ENCODE results near the gene GPR33.
A peak's percentile ranks its signal among the peaks of the same experiment; 100 is the strongest.
"Not testable (repeated sequence)": the region's sequence is repeated elsewhere in the genome, so short reads cannot be mapped to it uniquely, and the experiment has no call there.

The GPR33 gene

GRCh38 chr14:31480156-31480555 lies 7.7 kb downstream of the GPR33 start:
- no peaks in the 10 kb centered on the region for H3K36me3 Mint-ChIP-seq (ENCODE audit: low read depth)

GRCh38 chr14:31479027-31479426 lies 8.8 kb downstream of the GPR33 start:
- no peak overlapping the region for H3K27ac Mint-ChIP-seq
- no peaks in the 10 kb centered on the region for H3K4me1 Mint-ChIP-seq (ENCODE audit: low read depth)
- peaks cover 9% of the 10 kb centered on the region for H3K27me3 Mint-ChIP-seq
- H3K9me3 Mint-ChIP-seq = peaks cover 1% of the 10 kb centered on the region
- DNase-seq = no peak
- H3K4me3 Mint-ChIP-seq = no peak overlapping the region
- no peaks in the 10 kb centered on the region for H3K36me3 Mint-ChIP-seq (ENCODE audit: low read depth)

More at GRCh38 chr14:31480156-31480555, 7.7 kb downstream of the GPR33 start:
- Mint-ChIP-seq H3K27me3 (peaks cover 9% of the 10 kb centered on the region), H3K4me3 (no peak overlapping the region), H3K9me3 (no peaks in the 10 kb centered on the region), H3K4me1 (ENCODE audit: low read depth) (no peaks in the 10 kb centered on the region), H3K27ac (no peak overlapping the region)
- no peak for DNase-seq

GRCh38 chr14:31477248-31477647 lies 10.6 kb downstream of the GPR33 start:
- Mint-ChIP-seq H3K27ac (no peak overlapping the region), H3K36me3 (ENCODE audit: low read depth) (no peaks in the 10 kb centered on the region), H3K27me3 (peaks cover 9% of the 10 kb centered on the region), H3K9me3 (peaks cover 3% of the 10 kb centered on the region), H3K4me3 (no peak overlapping the region), H3K4me1 (ENCODE audit: low read depth) (no peaks in the 10 kb centered on the region)
- no peak for DNase-seq

- H3K27ac Mint-ChIP-seq = no peak overlapping the region
- no peaks in the 10 kb centered on the region for H3K4me1 Mint-ChIP-seq (ENCODE audit: low read depth)
- no peak overlapping the region for H3K4me3 Mint-ChIP-seq
- peaks cover 3% of the 10 kb centered on the region for H3K9me3 Mint-ChIP-seq
- peaks cover 9% of the 10 kb centered on the region for H3K27me3 Mint-ChIP-seq
- H3K36me3 Mint-ChIP-seq (ENCODE audit: low read depth) = no peaks in the 10 kb centered on the region
- DNase-seq = no peak
These were observed 11.5 kb downstream of the GPR33 start for GRCh38 chr14:31476131-31476866.

GRCh38 chr14:31466554-31466953 lies 21.3 kb downstream of the GPR33 start:
- Mint-ChIP-seq H3K9me3 (no peaks in the 10 kb centered on the region), H3K4me1 (ENCODE audit: low read depth) (no peaks in the 10 kb centered on the region), H3K27ac (no peak overlapping the region), H3K4me3 (no peak overlapping the region), H3K36me3 (ENCODE audit: low read depth) (no peaks in the 10 kb centered on the region), H3K27me3 (no peaks in the 10 kb centered on the region)
- no peak for DNase-seq

- no peak for DNase-seq
- no peak overlapping the region for H3K4me3 Mint-ChIP-seq
- H3K36me3 Mint-ChIP-seq (ENCODE audit: low read depth) = no peaks in the 10 kb centered on the region
- no peak overlapping the region for H3K27ac Mint-ChIP-seq
- H3K27me3 Mint-ChIP-seq = no peaks in the 10 kb centered on the region
- H3K9me3 Mint-ChIP-seq = no peaks in the 10 kb centered on the region
- no peaks in the 10 kb centered on the region for H3K4me1 Mint-ChIP-seq (ENCODE audit: low read depth)
These were observed 22.7 kb downstream of the GPR33 start for GRCh38 chr14:31465111-31465510.

- H3K4me3 Mint-ChIP-seq; H3K36me3 Mint-ChIP-seq (ENCODE audit: low read depth); H3K27me3 Mint-ChIP-seq; H3K27ac Mint-ChIP-seq; DNase-seq; H3K9me3 Mint-ChIP-seq: not testable (repeated sequence)
- H3K4me1 Mint-ChIP-seq (ENCODE audit: low read depth) = peaks cover 14% of the 10 kb centered on the region
These were observed 25.4 kb downstream of the GPR33 start for GRCh38 chr14:31462450-31462849.

GRCh38 chr14:31461545-31461944 lies 26.3 kb downstream of the GPR33 start:
- Mint-ChIP-seq H3K27me3 (no peaks in the 10 kb centered on the region), H3K27ac (no peak overlapping the region), H3K4me1 (ENCODE audit: low read depth) (peaks cover 18% of the 10 kb centered on the region), H3K4me3 (no peak overlapping the region), H3K9me3 (no peaks in the 10 kb centered on the region), H3K36me3 (ENCODE audit: low read depth) (peaks cover 7% of the 10 kb centered on the region)
- DNase-seq = no peak

GRCh38 chr14:31457665-31458659 lies 29.9 kb downstream of the GPR33 start:
- Mint-ChIP-seq H3K36me3 (ENCODE audit: low read depth) (peaks cover 16% of the 10 kb centered on the region), H3K27ac (peak overlapping the region; percentile 97), H3K9me3 (no peaks in the 10 kb centered on the region), H3K27me3 (no peaks in the 10 kb centered on the region), H3K4me1 (ENCODE audit: low read depth) (peaks cover 36% of the 10 kb centered on the region), H3K4me3 (peak overlapping the region; percentile 99)
- no peak for DNase-seq

- Mint-ChIP-seq H3K4me3 (peak within 1 kb of the TSS; percentile 99), H3K27ac (peak within 1 kb of the TSS; percentile 97), H3K4me1 (ENCODE audit: low read depth) (peaks cover 36% of the 10 kb centered on the region), H3K27me3 (no peaks in the 10 kb centered on the region), H3K36me3 (ENCODE audit: low read depth) (peaks cover 23% of the 10 kb centered on the region), H3K9me3 (no peaks in the 10 kb centered on the region)
- peak; percentile 94 for DNase-seq
These were observed 30.8 kb downstream of the GPR33 start, which contains the start of gene DTD2 for GRCh38 chr14:31456841-31457664. DTD2 (minus strand) TSS chr14:31457506; CDS start chr14:31457393, 113 bp downstream.

- Mint-ChIP-seq H3K9me3 (no peaks in the 10 kb centered on the region), H3K27me3 (no peaks in the 10 kb centered on the region), H3K36me3 (ENCODE audit: low read depth) (peaks cover 64% of the 10 kb centered on the region), H3K4me1 (ENCODE audit: low read depth) (peaks cover 10% of the 10 kb centered on the region), H3K27ac (no peak overlapping the region), H3K4me3 (no peak overlapping the region)
- DNase-seq = no peak
These were observed 37.7 kb downstream of the GPR33 start for GRCh38 chr14:31449971-31450610.

- no peak for DNase-seq
- Mint-ChIP-seq H3K27me3 (no peaks in the 10 kb centered on the region), H3K36me3 (ENCODE audit: low read depth) (peaks cover 68% of the 10 kb centered on the region), H3K27ac (no peak overlapping the region), H3K4me1 (ENCODE audit: low read depth) (peaks cover 3% of the 10 kb centered on the region), H3K9me3 (peaks cover 1% of the 10 kb centered on the region), H3K4me3 (no peak overlapping the region)
These were observed 38.7 kb downstream of the GPR33 start for GRCh38 chr14:31449136-31449535.

GRCh38 chr14:31445703-31446102 lies 42.1 kb downstream of the GPR33 start:
- no peak for DNase-seq
- H3K27me3 Mint-ChIP-seq = no peaks in the 10 kb centered on the region

GRCh38 chr14:31442284-31442683 lies 45.6 kb downstream of the GPR33 start:
- peaks cover 30% of the 10 kb centered on the region for H3K36me3 Mint-ChIP-seq (ENCODE audit: low read depth)
- no peaks in the 10 kb centered on the region for H3K4me1 Mint-ChIP-seq (ENCODE audit: low read depth)
- no peak overlapping the region for H3K27ac Mint-ChIP-seq
- no peak overlapping the region for H3K4me3 Mint-ChIP-seq
- DNase-seq = no peak
- peaks cover 3% of the 10 kb centered on the region for H3K9me3 Mint-ChIP-seq
- H3K27me3 Mint-ChIP-seq = no peaks in the 10 kb centered on the region

More at GRCh38 chr14:31445703-31446102, 42.1 kb downstream of the GPR33 start:
- Mint-ChIP-seq H3K4me1 (ENCODE audit: low read depth) (no peaks in the 10 kb centered on the region), H3K9me3 (peaks cover 3% of the 10 kb centered on the region), H3K4me3 (no peak overlapping the region), H3K36me3 (ENCODE audit: low read depth) (peaks cover 49% of the 10 kb centered on the region), H3K27ac (no peak overlapping the region)

All from activated T-cell treated with anti-CD3 and anti-CD28 coated beads, Interleukin-2, amount 50 U/mL, for 24 hours (primary cell).